ENCODE results near the gene TEKT2.

TEKT2 gene

DNA sequence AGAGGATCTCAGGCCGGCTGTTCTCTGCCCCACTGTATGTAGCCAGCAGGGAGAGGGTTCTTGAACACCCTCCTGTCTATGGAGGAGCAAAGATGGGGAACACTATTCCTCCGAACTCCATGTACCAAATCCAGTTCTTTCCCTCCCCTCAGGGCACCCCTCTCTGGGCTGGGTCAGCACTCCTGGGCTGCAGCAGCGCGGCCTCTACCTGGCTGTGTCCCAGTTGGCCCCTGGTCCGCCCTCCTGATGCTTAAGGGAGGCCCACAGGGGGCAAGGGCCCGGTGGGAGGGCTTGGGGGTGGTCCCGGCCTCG, 4.3 kb downstream of the TEKT2 start:
- no peak for DNase-seq

DNA sequence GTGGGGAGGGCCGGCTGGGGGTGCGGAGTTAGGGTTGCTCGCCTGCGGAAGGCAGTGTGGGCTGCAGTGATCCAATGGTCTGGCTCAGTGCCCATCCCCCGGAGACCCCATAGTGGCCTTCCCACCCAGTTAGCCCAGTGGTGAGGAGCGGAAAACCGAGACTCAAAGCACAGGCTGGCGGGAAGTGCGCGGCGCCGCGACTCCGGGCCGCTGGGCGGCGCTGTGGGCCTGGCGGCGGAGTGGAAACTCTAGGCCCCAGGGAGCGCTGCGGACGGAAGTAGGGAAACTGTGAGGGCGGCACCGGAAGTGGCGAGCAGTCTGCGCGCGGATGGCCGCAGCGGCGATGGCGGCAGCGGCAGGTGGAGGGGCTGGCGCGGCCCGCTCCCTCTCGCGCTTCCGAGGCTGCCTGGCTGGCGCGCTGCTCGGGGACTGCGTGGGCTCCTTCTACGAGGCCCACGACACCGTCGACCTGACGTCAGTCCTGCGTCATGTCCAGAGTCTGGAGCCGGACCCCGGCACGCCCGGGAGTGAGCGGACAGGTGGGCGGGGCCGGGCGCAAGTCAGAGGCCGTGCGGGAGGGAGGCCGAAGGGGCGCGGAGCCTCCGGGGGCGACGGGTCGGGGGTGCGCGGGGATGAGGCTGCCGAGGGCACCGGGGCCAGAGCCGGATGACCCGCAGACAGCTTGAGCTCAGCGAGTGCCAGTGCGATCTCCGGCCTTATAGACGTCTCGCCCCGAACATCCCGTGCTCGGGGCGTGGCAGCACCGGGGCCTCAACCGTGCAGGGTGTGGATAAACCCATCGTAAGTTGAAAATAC, 4.9 kb downstream of the TEKT2 start, which contains the start of gene ADPRS:
TSS of gene ADPRS (plus strand) at position 316 of the 816 bp plus-strand sequence. CDS start at position 329, 13 bp downstream.
- peak; percentile 75 for DNase-seq

DNA sequence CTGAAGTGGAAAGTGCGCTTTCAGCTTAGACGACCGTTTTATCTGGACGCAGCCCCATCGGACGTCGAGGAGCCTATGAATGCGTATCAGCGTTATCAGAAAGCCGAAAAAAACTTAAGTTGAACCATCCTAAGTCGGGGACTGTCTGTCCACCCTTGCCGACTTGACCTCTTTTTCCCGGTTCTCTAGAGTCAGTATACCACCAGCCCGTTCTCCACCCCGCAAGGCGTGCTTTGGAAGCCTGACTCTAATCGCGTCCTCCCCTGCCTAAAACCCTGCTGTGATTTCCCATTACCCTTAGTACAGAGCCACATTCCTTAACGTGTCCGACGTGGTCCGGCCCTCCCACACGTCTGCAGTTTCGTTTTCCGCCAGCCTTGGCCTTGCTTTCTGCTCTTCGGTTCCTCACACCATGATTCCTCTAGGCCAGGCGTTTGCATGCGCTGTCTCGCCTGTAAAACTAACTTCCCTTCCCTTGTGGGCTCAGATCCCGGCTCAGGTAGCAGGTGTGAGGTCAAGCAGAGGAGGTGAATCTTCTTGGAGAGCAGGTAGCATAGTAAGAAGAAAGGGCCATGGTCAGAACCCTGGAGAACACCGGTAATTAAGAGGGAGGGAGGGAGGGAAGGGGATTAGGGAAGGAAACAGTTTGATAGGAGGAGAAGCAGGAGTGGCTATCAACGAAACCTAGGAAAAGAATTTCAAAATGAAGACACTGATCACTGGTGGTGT, 5.7 kb downstream of the TEKT2 start:
- peak; percentile 38 for DNase-seq

DNA sequence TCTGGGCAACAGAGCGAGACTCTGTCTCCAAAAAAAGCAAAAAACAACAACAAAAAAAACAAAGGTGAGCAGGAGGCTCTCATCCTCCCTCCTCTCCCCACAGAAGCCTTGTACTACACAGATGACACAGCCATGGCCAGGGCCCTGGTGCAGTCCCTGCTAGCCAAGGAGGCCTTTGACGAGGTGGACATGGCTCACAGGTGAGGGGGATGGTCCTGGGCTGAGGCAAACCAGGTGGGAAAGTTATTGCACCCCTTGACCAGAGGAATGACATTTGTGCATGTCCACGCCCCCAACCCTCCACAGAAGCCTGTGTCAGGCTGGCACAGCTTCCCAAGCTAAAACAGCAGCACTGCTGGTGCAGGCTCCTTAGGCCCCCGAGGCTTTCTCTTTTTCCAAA, 7.2 kb downstream of the TEKT2 start:
- DNase-seq: no peak

DNA sequence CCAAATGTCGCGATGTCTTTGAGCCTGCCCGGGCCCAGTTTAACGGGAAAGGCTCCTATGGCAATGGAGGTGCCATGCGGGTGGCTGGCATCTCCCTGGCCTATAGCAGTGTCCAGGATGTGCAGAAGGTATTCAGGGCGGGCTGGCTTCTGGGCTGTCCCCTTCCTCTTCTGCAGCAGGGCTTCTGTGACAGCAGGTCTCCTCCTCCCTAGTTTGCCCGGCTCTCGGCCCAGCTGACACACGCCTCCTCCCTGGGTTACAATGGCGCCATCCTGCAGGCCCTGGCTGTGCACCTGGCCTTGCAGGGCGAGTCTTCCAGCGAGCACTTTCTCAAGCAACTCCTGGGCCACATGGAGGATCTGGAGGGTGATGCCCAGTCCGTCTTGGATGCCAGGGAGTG, 7.8 kb downstream of the TEKT2 start:
- no peak for DNase-seq

DNA sequence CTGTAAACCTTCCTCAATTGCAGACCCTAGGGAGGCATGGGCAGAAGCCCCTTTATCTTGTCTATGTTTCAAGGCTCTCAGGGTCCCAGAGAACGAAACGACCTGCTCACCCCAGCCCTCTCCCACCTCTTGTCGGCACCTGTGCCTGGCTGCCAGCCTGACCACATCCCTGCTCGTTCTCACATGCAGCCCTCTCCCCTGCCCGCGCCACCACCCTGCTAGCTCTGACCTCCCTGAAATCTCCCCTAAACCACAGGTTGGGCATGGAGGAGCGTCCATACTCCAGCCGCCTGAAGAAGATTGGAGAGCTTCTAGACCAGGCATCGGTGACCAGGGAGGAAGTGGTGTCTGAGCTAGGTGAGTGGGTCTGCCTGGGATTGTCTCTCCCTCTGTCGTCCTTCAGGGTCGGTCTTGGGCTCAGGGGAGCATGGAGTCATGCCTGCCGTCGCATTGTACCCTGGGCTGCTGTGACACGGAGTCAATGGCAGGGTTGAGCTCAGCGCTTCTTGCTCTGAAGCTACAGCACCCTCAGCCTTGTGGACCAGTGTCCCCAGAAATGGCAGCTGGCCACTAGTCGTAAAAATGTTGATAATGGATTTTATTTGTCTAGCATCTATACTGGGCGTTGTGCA, 8.4 kb downstream of the TEKT2 start:
- no peak for DNase-seq

DNA sequence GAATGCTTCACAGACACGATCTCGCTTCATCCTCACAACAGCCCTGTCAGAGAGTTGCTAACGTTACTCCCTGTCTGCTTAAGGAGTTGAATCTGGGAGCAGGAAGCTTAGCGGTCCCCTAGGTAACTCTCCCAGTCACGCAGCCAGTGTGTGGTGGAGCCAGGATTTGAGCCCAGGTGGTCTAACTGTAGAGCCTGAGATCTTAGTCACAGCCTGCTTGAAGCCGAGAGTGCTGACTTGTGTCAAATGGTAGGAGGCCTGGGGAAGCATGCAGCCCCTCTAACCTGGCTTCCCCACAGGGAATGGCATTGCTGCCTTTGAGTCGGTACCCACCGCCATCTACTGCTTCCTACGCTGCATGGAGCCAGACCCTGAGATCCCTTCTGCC, 8.9 kb downstream of the TEKT2 start:
- DNase-seq: no peak

DNA sequence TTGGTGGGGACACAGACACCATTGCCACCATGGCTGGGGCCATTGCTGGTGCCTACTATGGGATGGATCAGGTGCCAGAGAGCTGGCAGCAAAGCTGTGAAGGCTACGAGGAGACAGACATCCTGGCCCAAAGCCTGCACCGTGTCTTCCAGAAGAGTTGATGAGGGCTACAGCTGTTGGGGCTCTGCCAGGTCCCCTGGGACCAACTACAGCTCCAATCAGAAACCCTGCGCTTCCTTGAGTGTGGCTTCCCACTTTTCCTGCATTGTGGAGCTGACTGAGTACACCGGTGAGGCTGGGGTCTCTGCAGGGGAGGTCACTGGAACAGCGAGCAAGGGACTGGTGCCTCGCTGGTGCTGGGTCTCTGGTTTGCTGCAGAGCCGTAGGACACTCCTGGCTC, 9.3 kb downstream of the TEKT2 start:
- no peak for DNase-seq

DNA sequence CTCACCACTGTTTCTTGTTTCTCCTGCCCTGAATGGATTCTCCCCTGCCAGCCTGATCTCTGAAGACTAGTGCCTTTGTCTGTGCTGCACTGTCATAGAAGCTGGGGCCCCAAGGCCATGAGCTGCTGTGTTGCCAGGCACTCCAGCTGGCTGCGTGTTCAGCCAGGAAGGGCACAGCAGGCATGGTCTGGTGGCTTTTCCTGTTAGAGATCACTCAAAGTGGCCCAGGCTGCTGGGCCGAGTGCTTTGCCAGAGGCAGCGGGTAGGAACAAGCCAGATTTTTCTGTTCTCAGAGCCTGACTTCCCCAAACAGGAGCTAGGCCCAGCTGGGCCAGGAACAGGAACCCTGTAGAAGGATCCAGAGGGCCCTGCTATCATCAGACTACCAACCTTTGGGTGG, 10.0 kb downstream of the TEKT2 start:
- no peak for DNase-seq

DNA sequence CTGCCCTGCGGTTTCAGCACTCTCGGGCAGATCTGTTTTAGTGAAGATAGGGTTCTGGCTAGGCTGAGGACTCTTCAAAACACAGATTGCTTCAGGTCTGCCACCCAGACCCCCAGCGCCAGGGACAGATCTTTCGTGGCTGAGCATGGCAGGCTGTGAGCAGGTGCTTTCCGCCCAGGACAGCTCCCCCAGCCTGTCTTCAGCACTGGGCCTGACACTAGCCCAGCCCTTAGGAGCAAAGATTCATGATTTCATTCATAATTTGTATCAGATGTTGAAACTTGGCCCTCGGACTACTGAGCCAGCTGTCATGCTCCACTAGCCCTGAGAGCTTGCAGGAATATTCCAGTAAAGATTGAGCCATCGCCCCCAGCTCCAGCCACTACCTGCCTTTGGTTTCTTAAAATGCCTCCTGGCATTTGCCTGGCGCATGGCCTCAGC, 10.7 kb downstream of the TEKT2 start:
- DNase-seq: no peak

DNA sequence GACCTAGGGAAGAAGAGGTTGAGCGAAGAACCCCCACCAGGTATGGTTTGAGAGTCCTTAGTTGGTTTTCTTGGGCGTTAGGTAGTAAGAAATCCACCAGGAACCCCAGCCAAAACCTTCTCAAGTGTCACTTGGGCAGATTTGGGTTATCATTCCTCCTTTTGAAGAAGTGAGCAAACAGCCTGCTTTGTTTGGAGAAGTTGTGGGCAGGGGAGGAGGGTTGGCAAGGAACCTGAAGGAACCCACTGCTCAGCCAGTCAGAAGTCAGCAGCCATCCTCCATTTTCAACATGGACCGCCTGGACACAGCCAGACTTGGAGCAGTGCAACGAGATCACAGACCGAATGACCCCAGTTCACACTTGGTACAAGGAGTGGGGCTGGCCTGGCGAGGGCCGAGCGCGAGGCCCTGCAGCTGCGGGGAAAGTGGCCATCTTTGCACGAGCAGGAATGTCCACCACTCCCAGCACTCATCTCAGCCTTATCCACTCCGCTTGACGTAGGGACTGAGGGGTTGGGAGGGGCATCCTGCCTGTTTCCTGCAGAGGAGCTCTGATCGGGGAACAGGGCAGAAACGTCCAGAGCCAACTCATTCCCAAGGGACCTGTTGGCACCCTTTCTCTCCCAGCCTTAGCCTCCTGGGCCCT, 12.0 kb downstream of the TEKT2 start:
- no peak for DNase-seq

DNA sequence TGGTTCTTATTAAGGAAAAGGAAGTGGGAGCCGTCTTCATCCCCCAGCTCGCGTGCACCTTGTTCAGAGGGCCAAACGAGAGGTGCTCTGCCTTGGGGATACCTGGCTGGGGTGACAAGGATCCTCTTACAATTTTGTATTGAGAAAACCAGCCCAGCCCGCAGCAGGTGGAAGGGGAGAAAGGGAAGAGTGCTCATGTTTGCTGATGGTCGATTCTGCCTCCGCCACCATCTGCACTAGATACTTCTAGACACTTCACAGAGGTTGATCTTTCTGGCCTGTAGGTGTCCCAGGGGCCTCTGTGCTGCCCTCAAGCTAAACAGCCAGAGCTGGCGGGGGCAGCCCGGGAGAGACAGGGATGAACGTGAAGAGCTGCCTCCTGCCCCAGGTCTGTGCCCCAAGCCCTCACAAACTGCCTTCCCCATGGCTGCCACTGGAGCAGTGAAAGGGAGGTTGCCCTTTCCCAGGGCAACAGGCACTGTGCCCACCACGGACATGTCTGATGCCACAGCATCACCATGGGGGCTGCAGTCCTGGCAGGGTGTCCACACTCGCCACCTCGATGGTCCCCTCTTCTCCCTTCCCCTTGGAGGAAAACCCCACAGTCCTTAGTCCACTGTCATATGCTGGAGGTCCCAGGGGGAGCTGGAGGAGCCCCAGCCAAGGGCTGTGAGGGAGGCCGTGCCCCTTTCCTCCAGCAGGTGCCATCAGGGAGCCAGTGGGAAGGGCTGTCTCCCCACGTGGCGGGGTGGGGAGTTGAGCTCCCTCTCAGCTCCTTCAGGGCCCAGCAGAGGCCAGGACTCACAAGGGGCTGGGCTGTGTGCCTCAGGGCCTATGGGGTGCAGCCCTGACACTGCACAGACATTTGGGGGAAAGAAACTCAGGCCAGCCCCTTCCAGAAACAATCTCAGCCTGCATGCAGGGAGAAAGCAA, 12.9 kb downstream of the TEKT2 start:
- no peak for DNase-seq

DNA sequence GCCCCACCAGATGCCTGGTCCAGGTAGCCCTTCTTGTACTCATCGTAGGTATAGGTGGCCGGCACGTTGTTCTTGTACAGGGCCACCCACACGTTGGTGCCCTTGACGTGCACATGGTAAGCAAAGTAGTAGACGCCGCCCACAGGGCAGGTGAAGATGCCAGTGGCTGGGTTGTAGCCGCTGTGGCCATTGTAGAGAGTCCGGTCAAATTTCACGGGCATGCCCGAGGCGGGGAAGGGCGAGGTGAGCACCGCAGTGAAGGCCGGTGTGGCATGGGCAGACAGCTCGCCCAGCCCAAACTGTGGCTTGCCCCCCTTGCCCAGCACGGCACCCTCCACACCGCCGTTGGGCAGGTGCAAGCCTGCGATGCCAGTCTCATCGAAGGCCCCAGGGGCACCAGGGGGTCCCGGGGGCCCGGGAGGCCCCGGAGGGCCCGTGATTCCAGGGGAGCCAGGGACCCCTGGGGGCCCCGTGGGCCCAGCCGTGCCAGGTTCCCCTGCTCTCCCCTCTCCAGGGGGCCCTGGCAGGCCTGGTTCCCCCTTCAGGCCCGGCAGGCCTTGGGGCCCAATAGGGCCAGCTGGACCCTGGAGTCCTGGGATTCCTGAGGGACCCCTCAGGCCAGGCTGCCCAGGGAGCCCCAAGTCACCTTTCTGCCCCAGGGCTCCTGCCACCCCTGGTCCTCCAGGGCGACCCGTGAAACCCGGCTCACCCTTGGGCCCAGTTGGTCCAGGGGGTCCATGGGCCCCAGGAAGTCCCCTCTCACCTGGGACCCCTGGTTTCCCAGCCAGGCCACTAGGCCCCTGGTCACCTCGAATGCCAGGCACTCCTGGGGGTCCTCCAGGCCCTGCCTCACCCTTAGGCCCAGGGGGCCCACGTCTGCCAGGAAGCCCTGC, 14.0 kb downstream of the TEKT2 start:
- no peak for DNase-seq

DNA sequence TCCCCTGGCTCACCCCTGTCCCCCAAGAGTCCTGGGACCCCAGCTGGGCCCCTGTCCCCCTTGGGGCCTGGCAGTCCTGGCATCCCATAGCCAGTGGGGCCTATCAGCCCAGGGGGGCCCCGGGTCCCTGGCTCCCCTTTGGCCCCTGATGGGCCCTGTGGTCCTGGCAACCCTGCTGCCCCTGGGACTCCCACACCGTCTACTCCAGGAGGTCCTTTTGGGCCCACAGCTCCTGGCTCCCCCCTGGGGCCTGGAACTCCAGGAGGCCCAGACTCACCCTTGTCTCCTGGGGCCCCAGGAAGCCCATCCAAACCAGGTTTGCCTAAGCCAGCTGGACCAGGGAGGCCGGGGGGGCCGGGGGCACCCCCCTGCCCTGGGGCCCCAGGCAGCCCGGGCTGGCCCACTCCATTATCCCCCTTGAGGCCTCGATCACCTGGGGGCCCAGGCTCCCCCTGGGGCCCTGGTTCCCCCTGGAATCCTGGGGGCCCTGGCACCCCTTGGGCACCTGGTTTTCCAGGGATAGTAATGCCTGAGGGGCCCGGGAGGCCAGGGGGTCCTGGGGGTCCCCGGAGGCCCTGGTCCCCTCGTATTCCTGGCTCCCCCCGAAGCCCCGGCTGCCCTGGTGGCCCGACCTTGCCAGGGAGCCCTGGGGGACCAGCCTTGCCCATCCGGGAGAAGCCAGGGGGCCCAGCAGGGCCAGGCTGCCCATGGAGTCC, 14.9 kb downstream of the TEKT2 start:
- DNase-seq: no peak

DNA sequence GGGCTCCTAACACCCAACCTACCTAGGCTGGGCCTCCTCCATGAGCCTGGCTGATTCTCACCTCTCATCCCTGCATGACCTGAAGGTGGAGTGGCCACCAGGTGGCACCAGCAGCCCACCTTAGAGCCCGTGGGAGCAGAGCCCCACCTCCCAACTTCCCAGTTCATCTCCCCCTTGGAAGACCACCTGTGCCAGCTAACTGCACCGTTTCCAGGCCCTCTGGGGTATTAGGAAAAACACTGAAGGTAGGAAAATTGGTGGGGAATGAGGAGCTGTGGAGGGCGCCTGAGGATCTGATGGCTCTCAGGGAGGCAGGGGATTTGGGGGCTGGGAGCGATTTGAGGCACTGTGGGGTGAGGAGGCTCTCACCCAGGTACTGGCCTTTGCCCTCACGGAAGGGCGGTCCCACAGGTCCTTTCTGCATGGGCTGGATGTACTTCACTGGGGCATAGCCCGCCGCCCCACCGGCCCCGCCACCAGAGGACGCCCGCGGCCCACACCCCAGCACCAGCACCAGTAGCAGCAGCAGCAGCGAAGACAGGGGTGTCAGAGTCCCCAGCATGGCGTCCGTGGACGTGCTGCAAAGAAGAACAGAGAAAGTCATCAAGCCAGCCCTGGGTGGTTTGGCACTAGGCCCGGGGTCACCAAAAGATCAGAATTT, 15.9 kb downstream of the TEKT2 start:
- peak; percentile 50 for DNase-seq

DNA sequence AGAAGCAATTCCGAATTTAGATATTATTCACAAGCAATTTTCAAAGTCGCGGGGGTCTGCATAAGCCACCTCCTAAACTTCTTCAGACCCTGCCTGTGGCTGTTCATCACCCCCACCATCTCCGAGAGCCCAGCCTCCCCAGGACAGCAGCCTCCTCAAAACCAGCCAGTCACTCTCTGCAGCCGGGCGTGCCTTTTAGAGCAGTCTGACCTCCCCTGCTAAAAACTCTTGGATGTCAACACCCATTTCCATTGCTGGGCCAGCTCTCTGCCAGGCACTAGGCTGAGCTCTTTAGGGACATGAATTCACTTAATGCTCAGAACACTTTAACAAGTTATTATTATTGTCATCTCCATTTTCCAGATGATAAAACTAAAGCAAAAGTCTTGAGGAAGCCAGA, 16.5 kb downstream of the TEKT2 start:
- DNase-seq: no peak

DNA sequence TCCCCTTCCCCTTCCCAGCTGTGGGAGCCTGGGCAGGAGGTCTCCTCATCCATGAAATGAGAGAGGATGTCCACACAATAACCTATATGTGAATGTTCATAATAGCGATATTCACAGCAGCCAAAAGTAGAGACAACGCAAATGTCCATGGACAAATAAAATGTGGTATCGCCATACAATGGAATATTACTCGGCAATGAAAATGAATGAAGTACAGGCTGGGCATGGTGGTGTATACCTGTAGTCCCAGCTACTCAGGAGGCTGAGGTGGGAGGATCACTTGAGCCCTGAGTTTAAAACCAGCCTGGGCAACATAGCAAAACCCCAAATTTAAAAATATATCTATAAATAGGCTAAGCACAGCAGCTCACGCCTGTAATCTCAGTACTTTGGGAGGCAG, 17.7 kb downstream of the TEKT2 start:
- DNase-seq: no peak

DNA sequence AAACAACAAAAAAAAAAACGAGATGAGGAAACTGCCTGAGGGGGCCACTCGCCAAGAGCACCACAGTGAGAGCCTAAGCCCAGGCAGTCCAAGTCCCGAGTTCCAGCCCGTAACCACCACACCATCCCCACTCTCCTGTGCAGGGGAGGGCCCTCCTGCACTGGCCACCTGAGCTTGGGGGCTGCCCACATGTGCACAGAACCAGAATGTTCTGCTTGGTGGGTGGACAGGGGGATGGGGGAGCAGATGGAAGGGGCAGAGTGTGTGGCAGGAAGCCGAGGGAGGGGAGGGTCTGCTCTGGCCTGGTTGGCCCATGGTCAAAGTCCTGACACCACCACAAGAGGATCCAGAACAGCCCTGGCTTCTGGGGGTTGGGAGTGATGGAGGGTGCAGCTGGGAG, 22.4 kb downstream of the TEKT2 start:
- no peak for DNase-seq

DNA sequence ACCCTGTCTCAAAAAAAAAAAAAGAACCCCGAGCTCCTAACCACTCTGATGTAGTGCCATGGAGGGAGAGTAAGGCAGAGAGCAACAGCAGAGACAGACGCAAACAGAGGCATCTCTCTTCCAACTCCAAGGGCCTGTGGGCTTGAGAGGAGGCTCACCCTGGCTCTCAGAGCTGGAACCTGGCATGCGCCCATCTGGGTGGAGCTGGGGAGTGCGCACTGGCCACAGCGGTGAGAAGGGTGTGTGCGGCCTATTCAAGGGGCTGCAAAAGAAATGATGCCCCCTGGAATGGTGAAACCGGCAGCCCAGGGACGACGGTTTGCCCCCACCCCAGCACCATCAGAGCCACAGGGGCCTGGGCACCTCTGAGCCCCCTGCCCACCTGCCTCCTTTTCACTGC, 23.5 kb downstream of the TEKT2 start:
- no peak for DNase-seq

DNA sequence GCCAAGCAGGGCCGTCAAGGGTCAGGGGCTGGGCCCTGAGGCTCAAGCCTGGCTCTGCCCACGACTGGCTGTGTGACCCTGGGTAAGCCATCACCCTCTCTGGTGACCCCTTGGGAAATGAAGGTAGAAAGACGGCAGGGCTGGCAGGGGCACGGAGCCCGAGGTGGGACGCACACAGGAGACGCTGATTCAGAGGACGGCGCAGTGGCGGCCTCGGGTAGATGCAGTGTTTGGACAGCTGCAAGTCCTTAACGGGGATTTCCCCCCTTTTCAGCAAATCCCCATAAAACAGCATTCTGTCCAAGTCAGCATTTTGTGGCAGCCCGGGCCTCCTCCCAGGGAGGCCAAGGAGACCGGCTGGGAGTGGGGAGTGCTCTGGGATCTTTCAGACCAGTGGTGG, 24.4 kb downstream of the TEKT2 start:
- no peak for DNase-seq
